HG02610 (cell line): ENCODE measurements around the gene TLE1.

Experiments used
- ATAC-seq: cut with Tn5 transposase; IDR thresholded peaks from one replicate; pipeline ENCODE4 v1.9.1; 2021; ENCODE audit warnings: mild to moderate bottlenecking, moderate library complexity; ENCODE audit not compliant: unreplicated experiment

Gene TLE1

GRCh38 chr9:81550207-81550583, 139.2 kb downstream of the TLE1 start:
- ATAC-seq: no peak

GRCh38 chr9:81549500-81550206, 139.7 kb downstream of the TLE1 start:
- no peak for ATAC-seq

- ATAC-seq: no peak
These were observed 140.4 kb downstream of the TLE1 start for GRCh38 chr9:81548911-81549310.

- no peak for ATAC-seq
These were observed 142.9 kb downstream of the TLE1 start for GRCh38 chr9:81546489-81546888.

- ATAC-seq: no peak
These were observed 145.7 kb downstream of the TLE1 start for GRCh38 chr9:81543695-81544094.

- ATAC-seq: no peak
These were observed 147.0 kb downstream of the TLE1 start for GRCh38 chr9:81542118-81542889.

- ATAC-seq: no peak
These were observed 149.1 kb downstream of the TLE1 start for GRCh38 chr9:81540142-81540710.

GRCh38 chr9:81539317-81539716, 150.0 kb downstream of the TLE1 start:
- ATAC-seq: no peak

- no peak for ATAC-seq
These were observed 150.5 kb downstream of the TLE1 start for GRCh38 chr9:81538890-81539289.

GRCh38 chr9:81537964-81538363, 151.4 kb downstream of the TLE1 start:
- no peak for ATAC-seq

- ATAC-seq: no peak
These were observed 152.9 kb downstream of the TLE1 start for GRCh38 chr9:81536242-81537025.

- ATAC-seq: no peak
These were observed 153.7 kb downstream of the TLE1 start for GRCh38 chr9:81535542-81536241.

GRCh38 chr9:81534138-81534875, 155.0 kb downstream of the TLE1 start:
- no peak for ATAC-seq
